NCI-H1105 (cell line): ENCODE data around the gene ZBTB49.

Experiments
- DNase-seq: peaks from one replicate; lab custom pipeline; 2025; lab: John Stamatoyannopoulos, UW

The ZBTB49 gene

DNA sequence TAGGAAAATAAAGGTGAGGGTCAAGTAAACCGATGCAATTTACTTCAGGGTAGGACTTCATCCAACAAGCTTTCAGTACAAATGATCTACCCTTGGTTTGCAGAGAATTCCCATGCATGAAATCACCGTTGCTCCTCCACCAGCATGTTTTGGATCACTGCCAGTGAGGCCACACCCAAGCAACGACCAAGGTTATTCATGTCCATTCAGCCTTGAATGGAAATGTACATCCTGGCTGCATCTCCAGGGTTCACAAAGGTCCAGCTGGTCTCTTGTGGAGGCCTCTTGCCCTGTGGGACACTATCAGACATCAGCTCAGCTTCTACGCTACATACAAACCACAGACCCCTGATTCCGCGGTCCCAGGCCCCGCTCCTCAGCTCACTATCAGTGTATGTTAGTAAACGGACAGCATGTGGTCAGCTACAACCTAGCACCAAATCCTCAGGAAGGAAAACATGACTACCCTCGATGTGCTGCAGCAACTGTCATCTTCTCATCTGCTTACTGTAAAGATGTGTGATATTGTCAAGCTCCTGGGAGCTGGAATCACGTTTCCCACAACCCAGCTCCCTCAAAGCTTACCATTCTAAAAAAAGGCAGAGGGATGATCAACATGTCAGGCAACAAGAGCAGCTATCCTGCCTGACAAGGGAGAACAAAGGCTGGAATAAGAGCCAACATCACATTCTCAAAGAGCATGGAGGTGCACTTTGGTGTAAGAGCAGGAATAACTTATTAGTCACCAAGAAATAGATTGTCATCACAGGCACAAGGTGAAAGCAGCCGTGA is 5.0 kb upstream of the ZBTB49 start:
- DNase-seq, result no peak

GRCh38 chr4:4288098-4288497 is 2.0 kb upstream of the ZBTB49 start:
- no peak for DNase-seq

DNA sequence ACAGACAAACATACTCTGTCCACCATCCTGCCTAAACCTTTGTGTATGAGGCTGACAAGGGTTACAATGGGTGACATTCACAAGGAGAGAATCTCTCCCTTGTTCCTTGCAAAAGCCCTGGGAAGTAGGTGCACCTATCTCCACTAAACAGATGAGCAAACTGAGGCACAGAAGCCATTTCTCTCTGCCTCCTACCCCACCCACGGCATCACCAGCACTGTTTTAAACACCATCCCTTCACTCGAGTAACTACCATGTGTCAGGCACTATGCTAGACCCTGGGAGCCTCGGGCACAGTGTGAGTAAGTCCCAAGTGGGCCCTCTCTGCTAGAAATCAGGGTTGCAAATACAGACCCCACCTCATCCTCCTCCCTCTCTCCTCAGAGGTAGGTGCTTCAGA is 996 bp upstream of the ZBTB49 start:
- DNase-seq, result no peak

GRCh38 chr4:4289597-4289940 is 482 bp upstream of the ZBTB49 start:
- no peak for DNase-seq

DNA sequence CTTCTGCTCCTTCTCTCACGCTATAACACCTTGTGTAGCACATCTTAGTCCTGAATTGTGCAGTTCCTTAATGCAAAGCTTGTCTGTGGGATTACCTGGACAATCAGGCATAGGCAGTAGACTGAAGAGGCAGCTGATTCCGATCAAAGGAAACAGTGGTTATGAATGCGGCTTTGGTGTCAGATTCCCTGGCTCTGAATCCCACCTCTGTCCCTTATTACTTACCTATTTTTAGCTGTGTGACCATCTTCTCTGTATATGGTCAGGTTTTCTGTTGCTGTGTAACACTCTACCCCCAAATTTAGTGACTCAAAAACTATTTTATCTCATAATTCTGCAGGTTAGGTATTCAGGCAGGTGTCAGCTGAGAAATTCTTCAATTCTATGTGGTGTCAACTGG is 3.2 kb downstream of the ZBTB49 start:
- no peak for DNase-seq

- no peak for DNase-seq
Observed at GRCh38 chr4:4296283-4296846, 6.3 kb downstream of the ZBTB49 start.

DNA sequence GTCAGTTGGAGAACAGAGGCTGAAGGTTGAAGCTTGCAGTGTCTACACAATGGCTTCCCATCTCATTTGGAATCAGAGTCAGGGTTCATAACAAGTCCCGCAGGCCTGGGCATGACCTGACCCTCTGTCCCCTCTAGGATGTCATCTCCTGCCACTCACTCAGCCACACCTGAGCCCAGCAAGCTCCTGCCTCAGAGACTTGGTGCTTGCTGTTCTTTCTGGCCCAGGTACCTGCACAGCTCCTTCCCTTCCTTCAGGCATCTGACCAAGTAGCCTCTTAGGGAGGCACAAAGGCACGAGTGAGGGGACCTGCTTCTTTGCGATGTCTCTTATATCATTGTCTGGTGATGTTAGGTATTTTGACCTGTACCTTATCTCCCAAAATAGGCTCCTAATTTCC is 9.0 kb downstream of the ZBTB49 start:
- DNase-seq, result no peak

DNA sequence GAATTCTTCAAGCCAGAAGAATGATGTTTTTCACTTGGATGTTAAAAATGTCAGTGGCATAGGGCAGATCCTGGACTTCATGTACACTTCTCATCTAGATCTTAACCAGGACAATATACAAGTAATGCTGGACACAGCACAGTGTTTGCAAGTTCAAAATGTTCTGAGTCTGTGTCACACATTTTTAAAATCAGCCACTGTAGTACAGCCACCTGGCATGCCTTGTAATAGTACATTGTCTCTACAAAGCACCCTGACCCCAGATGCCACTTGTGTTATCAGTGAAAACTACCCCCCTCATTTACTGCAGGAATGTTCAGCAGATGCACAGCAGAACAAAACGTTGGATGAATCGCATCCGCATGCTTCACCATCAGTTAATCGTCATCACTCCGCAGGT is 11.9 kb downstream of the ZBTB49 start:
- no peak for DNase-seq

DNA sequence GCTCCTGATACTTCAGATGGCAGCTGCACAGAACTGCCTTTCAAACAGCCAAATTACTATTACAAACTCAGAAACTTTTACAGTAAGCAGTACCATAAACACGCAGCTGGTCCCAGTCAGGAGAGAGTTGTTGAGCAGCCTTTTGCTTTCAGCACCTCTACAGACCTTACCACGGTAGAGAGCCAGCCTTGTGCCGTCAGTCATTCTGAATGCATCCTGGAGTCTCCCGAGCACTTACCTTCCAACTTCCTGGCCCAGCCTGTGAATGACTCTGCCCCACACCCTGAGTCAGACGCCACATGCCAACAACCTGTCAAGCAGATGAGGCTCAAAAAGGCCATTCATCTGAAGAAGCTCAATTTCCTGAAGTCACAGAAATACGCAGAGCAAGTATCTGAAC is 12.4 kb downstream of the ZBTB49 start:
- no peak for DNase-seq

GRCh38 chr4:4306920-4307319 is 16.9 kb downstream of the ZBTB49 start:
- no peak for DNase-seq

- no peak for DNase-seq
Observed at GRCh38 chr4:4308800-4309441, 18.9 kb downstream of the ZBTB49 start.

DNA sequence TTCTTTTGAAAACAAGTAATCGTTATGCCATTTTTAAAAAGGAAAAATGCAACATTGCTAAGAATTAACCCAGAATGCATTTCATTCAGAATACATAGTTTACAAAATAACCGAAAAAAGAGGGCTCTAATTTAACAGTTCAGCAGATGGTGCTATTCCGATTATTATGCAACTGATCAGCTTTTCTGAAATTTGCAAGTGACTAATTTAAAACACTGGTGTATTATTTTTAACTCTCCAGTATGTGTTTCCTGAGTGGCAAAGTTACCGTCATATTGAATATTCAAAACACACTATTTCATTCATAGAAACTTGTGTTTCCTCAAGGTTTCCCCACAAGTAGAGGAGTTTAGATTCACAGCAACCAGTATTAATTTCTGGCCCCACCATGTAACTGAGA is 21.1 kb downstream of the ZBTB49 start:
- DNase-seq, result no peak

DNA sequence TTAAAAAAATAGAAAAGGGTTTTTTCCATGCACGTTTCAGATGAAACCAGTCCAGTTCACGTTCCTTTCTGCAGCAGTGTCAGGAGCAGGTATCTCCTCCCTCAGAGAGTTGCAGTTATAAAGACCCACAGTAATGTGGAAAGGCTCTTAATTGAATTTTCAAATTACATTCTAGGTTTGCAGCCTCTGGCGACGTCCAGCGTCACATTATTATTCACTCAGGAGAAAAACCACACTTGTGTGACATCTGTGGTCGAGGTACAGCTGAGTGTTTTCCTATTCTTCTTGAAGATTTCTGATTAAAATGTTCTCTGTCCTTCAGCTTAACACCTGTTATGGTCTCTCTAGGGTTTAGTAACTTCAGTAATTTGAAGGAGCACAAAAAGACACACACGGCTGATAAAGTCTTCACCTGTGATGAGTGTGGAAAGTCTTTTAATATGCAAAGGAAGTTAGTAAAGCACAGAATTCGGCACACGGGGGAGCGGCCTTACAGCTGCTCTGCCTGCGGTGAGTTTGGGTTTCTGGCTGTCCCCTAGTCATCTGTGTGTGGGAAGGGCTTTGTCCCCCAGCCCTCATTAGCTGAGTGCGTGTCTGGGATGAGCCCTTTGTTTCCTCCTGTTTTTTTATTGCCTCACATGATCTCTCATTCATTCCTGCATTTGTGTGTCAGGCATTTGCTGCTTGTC is 25.6 kb downstream of the ZBTB49 start:
- no peak for DNase-seq

- no peak for DNase-seq
Observed at GRCh38 chr4:4316150-4316495, 26.1 kb downstream of the ZBTB49 start.

GRCh38 chr4:4317496-4318232 is 27.6 kb downstream of the ZBTB49 start:
- no peak for DNase-seq

DNA sequence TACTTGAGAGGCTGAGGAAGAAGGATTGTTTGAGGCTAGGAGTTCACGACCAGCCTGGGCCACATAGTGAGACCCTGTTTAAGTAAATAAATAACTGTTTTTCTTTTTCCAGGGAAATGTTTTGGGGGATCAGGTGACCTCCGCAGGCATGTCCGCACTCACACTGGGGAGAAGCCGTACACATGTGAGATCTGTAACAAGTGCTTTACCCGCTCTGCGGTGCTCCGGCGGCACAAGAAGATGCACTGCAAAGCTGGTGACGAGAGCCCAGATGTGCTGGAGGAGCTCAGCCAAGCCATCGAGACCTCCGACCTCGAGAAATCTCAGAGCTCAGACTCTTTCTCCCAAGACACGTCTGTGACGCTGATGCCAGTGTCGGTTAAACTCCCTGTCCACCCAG is 30.5 kb downstream of the ZBTB49 start:
- no peak for DNase-seq

- DNase-seq, result no peak
Observed at GRCh38 chr4:4320951-4321714, 31.1 kb downstream of the ZBTB49 start.

DNA sequence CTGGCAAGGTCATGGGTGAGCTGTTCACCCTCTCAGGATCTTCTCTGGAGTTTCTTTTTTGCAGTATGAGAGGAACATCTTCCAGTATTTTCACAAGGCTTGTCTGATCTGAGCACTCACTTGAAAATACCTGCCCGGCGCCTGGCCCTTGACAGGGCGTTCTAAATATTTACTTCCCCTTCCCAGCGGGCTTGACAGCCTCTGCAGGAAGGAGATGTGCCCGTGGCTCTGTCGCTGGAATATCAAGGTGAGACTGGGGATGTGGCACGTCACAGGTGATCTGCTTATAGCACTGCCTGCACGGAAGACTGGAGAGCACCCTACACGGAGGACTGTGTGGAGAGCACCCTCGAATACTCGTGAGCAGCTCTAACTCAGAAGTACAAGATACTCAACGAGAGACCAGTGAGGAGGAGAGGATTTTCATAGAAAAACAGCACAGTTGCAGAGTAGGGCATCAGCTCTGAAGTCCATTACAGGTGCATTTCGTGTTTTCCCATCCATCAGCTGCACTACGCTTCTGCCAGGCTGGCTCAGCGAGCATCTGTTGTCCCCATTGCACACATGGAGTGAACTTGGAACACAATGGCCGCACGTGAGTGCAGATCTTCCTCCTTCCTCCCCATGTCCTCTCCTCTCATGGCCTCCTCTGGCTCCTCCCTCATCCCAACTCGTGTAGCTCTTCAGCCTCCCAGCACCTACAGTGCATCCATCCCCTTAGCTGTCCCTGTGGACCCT is 32.1 kb downstream of the ZBTB49 start:
- DNase-seq, result no peak

- DNase-seq, result no peak
Observed at GRCh38 chr4:4323705-4324534, 33.9 kb downstream of the ZBTB49 start.

- DNase-seq, result no peak
Observed at GRCh38 chr4:4325321-4325720, 35.3 kb downstream of the ZBTB49 start.
